ENCODE data around the gene DTX3L. TPM values are rescaled to one million over a fixed set of nuclear protein-coding genes. Genes with fewer than 3 reads are reported as not detected.

Gene DTX3L
- total and polyA plus RNA-seq, 2 of the 8 experiments (the other 6 are each of a cell fraction or from before 2014, with no cell fraction given) = 1.7 to 11.3 TPM

- H3K4me3 ChIP-seq (ENCODE audit: extremely low read depth in 1 of 4, insufficient read depth in 2 of 4, low read depth in 3 of 4, low read length in 4 of 4) = peak overlapping the region in 1 of 4 experiments; percentile 10; a peak in 1 of 8 replicates
- POLR2A ChIA-PET (ENCODE audit: partially characterized antibody) = interaction anchor here (1.6 kb wide), 1 partner anchor 21 kb away, joined by 7 read pairs; the partner anchor contains the start of gene KPNA1
- no peak overlapping the region for H3K18ac ChIP-seq (ENCODE audit: extremely low read depth, low read length)
- no peaks in the 10 kb centered on the region; a peak in 1 of 4 replicates for H3K9me3 ChIP-seq (ENCODE audit: insufficient read depth in 2 of 2, low read depth in 1 of 2, low read length in 1 of 2)
- no peak overlapping the region for H2BK5ac ChIP-seq (ENCODE audit: low read depth, low read length)
- peak overlapping the region in 1 of 2 experiments; percentile 33; a peak in 2 of 4 replicates for H3K4me2 ChIP-seq (ENCODE audit: insufficient read depth in 1 of 2, low read depth in 2 of 2, low read length in 2 of 2)
- no peak overlapping the region for H2BK120ac ChIP-seq (replicated peaks; ENCODE audit: low read depth, low read length)
- CTCF ChIA-PET (ENCODE audit: partially characterized antibody) = interaction anchor here (1.4 to 2.4 kb wide), 4 partner anchors 13 to 143 kb away, joined by 3 to 6 read pairs (median 4); no protein-coding TSS in a partner anchor
- no peak overlapping the region for H3K14ac ChIP-seq (ENCODE audit: insufficient read length)
- no peak overlapping the region for H2BK20ac ChIP-seq (ENCODE audit: low read length)
- H2BK12ac ChIP-seq (ENCODE audit: low read depth, low read length) = no peak overlapping the region; the same call in 1 of the 2 replicates
- H2AFZ ChIP-seq (ENCODE audit: low read length) = no peak overlapping the region
- H3K27ac ChIP-seq (ENCODE audit: low read depth, low read length) = no peak overlapping the region
- DNase-seq (ENCODE audit: low read depth in 1 of 2, low spot score in 2 of 2) (no peak), FAIRE-seq (peak; percentile 58)
- no peaks in the 10 kb centered on the region for H3K79me2 ChIP-seq (ENCODE audit: control insufficient read depth in 1 of 2, insufficient read depth in 2 of 2, low read length in 2 of 2)
- H4K8ac ChIP-seq (ENCODE audit: extremely low read depth, insufficient read depth, low read length) = no peak overlapping the region
- H3K4ac ChIP-seq (replicated peaks; ENCODE audit: insufficient read length, low read depth, low read length) = no peak overlapping the region
- no peak overlapping the region for H3K23ac ChIP-seq (ENCODE audit: insufficient read length)
- no peaks in the 10 kb centered on the region for H3K79me1 ChIP-seq (ENCODE audit: low read depth, low read length)
- TF ChIP-seq POLR2A (IDR thresholded peaks at IDR 0.05; ENCODE audit: control extremely low read depth in 1 of 2, low read depth in 2 of 2, low read length in 2 of 2) (no peak), TEAD4 (IDR thresholded peaks at IDR 0.05; ENCODE audit: low read depth, low read length) (peak; percentile 72), SP1 (IDR thresholded peaks at IDR 0.05; ENCODE audit: low read depth, low read length) (no peak)
- H3K27me3 ChIP-seq (replicated peaks in 1 of 4; ENCODE audit: control insufficient read depth in 3 of 4, extremely low read depth in 1 of 4, insufficient read depth in 3 of 4, low read length in 3 of 4) = no peaks in the 10 kb centered on the region
- H4K91ac ChIP-seq (replicated peaks; ENCODE audit: insufficient read length, low read length) = no peak overlapping the region
- no peak overlapping the region for H2AK5ac ChIP-seq (ENCODE audit: low read depth, low read length)
- no peak overlapping the region for H2BK15ac ChIP-seq (ENCODE audit: low read length)
- no peak overlapping the region for H4K5ac ChIP-seq (ENCODE audit: insufficient read length, low read depth, low read length)
- 67 to 80% methylated on average over 1 to 6 of the region's 6 CpGs for WGBS, 2 experiments (ENCODE audit: extremely low coverage in 1 of 2, insufficient coverage in 1 of 2, insufficient read length in 1 of 2, insufficient replicate concordance in 2 of 2, low coverage in 1 of 2, low lambda C conversion rate in 2 of 2, missing lambda C conversion rate in 1 of 2)
- no peaks in the 10 kb centered on the region for H3K36me3 ChIP-seq (ENCODE audit: control insufficient read depth in 2 of 4, insufficient read depth in 4 of 4, low read length in 3 of 4)
- H3K4me1 ChIP-seq (replicated peaks in 1 of 4; ENCODE audit: control insufficient read depth in 3 of 4, insufficient read depth in 4 of 4, low read length in 3 of 4) = peaks cover 0 to 7% (median 2%) of the 10 kb centered on the region in 4 experiments; a peak in 3 of 7 replicates
- no peak overlapping the region for H3K56ac ChIP-seq (replicated peaks; ENCODE audit: insufficient read length, low read depth, low read length)
- no peak overlapping the region for H3K9ac ChIP-seq (replicated peaks in 1 of 4; ENCODE audit: extremely low read depth in 1 of 4, low read depth in 3 of 4, low read length in 3 of 4)
- H3K23me2 ChIP-seq (ENCODE audit: low read depth, low read length) = no peaks in the 10 kb centered on the region
- H4K20me1 ChIP-seq (replicated peaks in 1 of 2; ENCODE audit: control insufficient read depth in 1 of 2, insufficient read depth in 2 of 2, low read length in 2 of 2) = no peaks in the 10 kb centered on the region
These were observed 28.0 kb upstream of the DTX3L start for GRCh38 chr3:122535964-122536631.
